ENCODE data around the gene NASP.
"Not testable (repeated sequence)": the region's sequence is repeated elsewhere in the genome, so short reads cannot be mapped to it uniquely, and the experiment has no call there.

The NASP gene

GRCh38 chr1:45569962-45570581, 13.8 kb upstream of the NASP start:
- DNase-seq, result peak; percentile 82

- DNase-seq, result no peak
These were observed 13.2 kb upstream of the NASP start for GRCh38 chr1:45570631-45571030.

DNA sequence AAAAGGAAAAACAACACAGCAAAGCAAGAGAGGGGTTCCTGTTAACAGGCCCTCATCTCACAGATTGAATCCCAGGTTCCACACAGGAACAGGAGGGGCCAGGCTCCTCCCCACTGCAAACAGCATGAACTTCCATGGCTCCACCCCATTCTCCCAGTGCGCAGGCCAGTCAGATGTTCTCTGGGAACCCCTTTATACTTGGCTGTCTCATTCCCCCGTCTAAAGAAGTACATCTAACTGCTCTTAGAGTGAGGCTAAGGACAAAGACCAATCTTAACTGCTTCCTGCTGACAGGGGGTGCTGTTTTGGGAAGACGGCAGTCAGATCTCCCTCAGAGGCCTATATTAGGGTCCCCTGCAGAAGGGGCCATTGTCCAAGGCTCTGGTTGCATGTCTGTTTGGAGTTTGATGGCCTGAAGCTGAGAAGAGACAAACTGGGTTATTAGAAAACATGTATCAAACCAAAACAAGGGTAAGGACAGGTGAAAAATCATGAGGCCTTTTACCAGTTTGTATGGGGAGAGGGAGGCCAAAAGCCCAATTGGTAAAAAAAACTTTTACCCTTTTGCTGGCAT, 10.5 kb upstream of the NASP start:
- no peak for DNase-seq

GRCh38 chr1:45574105-45574626, 9.7 kb upstream of the NASP start:
- no peak for DNase-seq

DNA sequence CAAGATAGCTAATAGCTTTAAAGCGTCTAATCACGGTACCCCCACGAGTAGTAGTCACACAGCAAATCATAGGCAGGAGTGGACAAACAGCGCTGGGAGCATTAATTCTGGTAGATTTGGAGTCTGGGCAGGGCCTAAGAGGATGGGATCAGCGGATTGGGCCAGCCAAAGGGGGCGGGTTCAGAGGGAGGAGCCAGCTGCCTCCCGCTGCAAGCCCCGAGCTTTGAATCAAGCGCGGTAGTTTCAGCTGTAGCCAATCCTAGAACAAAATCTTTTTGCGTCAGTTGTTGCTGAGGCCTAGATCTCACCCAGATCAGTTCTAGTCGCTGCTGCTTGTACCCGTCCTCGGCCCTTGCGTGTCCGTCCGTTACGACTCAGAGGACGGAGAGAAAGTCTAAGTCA, 576 bp upstream of the NASP start:
- DNase-seq, result peak; percentile 97

GRCh38 chr1:45584351-45585109, 689 bp downstream of the NASP start:
- DNase-seq, result peak; percentile 81

DNA sequence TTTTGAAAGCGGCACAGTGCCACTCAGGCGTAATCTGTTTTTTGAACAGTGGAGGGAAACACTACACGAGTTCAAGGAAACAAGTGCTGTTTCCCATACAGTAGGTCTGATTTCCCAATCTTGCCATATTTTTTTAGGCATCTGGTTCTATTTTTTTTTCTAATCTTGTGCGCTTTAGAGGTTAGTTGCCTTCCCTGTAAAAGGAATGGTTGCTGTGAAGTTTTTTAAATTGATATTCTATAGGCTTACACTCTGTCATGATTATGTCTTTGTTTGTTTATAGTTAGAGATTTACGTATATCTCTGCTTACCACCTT, 1.2 kb downstream of the NASP start:
- DNase-seq, result no peak

- no peak for DNase-seq
These were observed 1.7 kb downstream of the NASP start for GRCh38 chr1:45585496-45586075.

- DNase-seq, result no peak
These were observed 2.9 kb downstream of the NASP start for GRCh38 chr1:45586769-45587168.

DNA sequence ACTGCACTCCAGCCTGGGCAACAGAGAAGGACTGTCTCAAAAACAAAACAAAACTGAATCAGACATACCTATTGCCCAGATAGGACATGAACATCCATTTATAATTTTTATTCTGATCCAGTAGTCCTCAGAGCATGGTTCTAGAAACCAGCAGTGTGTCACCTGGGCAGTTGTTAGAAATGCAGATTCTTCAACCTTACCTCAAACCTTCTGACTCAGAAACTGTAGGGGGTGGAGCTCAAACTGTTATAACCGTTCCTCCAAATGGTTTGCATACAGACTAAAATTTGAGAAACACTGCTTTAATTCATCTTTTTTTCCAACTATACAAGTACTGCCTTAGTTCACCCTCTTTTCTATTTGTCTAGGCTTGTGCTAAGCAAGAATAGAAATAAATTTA, 6.0 kb downstream of the NASP start:
- DNase-seq, result no peak

- no peak for DNase-seq
These were observed 10.6 kb downstream of the NASP start for GRCh38 chr1:45594412-45594811.

DNA sequence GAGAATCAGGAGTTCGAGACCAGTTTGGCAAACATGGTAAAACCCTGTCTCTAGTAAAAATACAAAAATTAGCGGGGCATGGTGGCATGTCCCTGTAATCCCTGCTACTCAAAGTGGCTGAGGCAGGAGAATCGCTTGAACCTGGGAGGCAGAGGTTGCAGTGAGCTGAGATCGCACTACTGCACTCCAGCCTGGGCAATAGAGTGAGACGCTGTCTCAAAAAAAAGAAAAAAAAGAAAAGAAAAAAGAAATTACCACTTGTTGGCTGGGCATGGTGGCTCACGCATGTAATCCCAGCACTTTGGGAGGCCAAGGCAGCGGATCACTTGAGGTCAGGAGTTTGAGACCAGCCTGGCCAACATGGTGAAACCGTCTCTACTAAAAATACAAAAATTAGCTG, 12.9 kb downstream of the NASP start:
- DNase-seq, result not testable (repeated sequence)

- no peak for DNase-seq
These were observed 20.4 kb downstream of the NASP start for GRCh38 chr1:45604239-45604638.

GRCh38 chr1:45607404-45608074, 23.7 kb downstream of the NASP start:
- no peak for DNase-seq

- no peak for DNase-seq
These were observed 24.6 kb downstream of the NASP start for GRCh38 chr1:45608175-45609156.

GRCh38 chr1:45610589-45611226, 26.9 kb downstream of the NASP start:
- no peak for DNase-seq

DNA sequence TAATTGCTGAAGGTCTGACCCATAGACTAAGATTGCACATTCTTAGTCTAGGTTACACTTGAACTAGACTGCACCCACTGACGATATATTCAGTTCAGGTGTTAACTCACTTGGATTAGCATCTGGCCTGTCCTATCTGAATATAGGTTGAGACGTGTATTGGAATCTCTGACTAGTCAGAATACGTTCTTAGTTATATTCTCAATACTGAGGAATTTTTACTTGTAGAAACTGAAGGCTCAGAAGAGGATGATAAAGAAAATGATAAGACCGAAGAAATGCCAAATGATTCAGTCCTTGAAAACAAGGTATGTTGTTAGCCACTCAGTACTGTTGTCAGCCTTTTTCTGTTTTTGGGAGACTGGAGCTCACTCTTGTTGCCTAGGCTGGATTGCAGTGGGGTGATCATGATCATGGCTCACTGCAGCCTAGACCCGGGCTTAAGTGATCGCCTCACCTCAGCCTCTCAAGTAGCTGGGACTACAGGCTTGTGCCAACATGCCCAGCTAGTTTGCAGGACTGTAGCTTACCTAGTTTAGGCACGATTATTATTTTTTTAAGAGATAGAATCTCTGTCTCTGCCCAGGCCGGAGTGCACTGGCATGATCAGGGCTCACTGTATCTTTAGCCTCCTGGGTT, 29.2 kb downstream of the NASP start:
- no peak for DNase-seq

DNA sequence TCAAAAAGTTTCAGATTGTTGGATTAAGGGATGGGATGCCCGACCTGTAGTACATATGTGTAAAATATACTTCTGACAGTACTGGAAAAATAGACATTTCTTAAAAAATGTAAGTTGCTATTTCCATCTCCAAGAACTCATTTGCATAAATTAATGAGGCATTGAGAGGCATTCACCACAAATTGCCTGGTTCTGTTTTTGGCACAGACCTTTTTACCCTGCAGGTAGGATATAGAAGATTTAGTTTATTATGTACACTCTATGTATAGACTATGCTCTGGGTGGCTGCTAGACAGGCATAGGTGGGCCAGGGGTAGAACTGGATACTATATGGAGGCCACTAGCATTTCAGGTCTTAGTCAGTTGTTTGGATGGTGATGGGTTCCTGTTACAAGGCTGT, 32.0 kb downstream of the NASP start:
- no peak for DNase-seq

- no peak for DNase-seq
These were observed 33.8 kb downstream of the NASP start for GRCh38 chr1:45617618-45618017.

- DNase-seq, result no peak
These were observed 35.5 kb downstream of the NASP start for GRCh38 chr1:45619149-45619921.
